Hematopoietic multipotent progenitor cell treated with erythropoietin and hydrocortisone succinate and interleukin-3 and kit ligand, for 17 days (in vitro differentiated cells): ENCODE measurements around the gene FBXW4.
"Not testable (repeated sequence)": the region's sequence is repeated elsewhere in the genome, so short reads cannot be mapped to it uniquely, and the experiment has no call there.

ENCODE experiments used
- DNase-seq: peaks from one replicate; pipeline ENCODE4 v3.0.0-alpha.2; 2015; ENCODE audit warnings: low spot score

The FBXW4 gene

DNA sequence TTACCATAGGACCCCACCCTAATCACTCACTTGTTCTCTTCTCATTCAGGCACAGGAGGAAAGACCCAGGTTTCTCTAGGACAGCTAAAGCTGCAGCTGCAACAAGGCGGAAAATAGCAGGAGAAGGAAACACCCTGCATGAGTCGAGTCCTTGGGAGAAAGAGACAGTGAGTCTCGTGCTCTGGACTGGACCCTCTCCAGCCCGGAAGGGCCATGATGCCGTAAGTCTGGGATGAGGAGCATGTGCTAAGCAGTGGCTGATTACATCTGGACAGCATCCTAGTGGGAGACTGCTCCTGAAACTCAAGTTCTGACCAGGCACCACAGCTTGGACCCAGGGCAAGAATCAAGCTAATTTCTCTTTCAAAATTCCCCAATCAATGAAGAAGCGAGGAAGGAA lies 39.4 kb downstream of the FBXW4 start:
- no peak for DNase-seq

GRCh38 chr10:101653536-101653935 lies 41.4 kb downstream of the FBXW4 start:
- DNase-seq = no peak

DNA sequence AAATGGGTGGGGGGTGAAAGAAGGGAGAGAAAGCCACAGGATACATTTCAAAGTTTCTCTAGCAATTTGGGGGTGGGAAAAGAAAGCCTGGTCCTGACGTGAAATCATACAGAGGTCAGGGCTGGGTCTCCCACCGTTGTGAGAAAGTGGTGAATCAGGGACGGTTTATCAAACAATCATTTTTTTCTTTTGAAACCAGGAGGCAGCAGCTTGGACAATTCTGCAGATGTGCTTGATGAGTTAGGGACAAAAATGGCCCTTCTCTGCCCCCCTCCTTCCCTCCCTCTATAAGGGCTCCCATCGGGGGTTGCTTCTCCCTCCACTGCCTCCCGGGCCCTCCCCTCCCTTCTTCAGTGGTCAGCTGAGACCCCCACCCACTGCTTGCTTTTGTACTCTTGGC lies 43.6 kb downstream of the FBXW4 start:
- no peak for DNase-seq

DNA sequence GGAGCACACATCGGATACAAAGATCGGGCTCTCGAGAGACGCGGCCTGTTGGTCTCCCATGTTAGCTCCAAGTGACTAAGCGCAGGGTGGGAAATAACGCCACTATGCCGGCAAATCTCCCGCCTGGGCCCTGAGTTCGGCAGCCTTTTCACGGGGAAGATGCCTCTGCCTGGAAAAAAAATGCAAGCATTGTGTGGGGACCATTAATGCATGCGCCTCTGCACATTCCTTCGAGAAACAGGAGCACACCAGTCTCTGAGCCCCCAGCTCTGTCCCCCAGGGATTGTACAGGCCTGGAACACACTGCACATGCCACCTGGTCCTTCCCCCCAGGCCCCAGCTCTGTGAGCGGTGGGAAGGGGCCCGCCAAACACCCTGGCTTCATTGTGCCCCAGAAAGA lies 44.1 kb downstream of the FBXW4 start:
- no peak for DNase-seq

- DNase-seq = peak; percentile 41
Measured at GRCh38 chr10:101649525-101650085, 45.4 kb downstream of the FBXW4 start.

DNA sequence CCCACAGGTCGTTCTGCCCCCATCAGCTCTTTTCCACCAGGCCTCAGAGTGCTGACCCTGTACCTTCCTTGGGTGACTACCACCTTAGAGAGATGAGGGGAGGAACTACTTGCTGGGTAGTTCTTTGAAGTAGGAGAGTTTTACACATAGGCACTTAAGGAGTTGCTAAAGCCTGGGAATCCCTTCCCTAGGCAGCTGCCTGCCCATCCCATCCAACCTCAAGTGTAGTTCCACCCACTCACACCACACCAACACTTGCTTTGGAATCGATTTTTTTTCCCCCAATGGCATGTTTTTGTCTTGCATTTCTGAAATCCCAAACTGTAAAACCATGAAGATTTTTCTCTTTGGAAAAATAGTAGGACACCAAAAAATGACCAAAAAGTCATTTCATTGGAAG lies 47.7 kb downstream of the FBXW4 start:
- DNase-seq = no peak

DNA sequence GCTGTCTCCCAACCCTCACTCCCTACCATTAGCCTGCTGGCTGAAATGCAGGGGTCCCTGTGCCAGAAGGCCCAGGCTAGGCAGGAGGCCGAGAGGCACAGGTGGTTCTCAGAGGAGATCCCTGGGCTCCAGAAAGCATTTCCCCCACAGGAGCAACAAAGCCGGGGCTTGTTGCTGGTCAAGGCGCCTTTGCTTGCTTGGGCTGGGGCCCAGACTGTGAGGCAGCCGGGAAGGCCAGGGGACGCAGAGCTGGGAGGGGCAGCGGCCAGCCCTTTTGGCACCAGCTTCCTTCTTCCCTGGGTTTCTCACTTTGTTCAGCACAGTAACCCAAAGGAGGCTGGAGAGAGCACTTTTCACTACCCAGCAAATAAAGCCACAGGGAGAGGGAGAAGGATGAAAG lies 48.6 kb downstream of the FBXW4 start:
- no peak for DNase-seq

- no peak for DNase-seq
Measured at GRCh38 chr10:101645659-101646058, 49.3 kb downstream of the FBXW4 start.

DNA sequence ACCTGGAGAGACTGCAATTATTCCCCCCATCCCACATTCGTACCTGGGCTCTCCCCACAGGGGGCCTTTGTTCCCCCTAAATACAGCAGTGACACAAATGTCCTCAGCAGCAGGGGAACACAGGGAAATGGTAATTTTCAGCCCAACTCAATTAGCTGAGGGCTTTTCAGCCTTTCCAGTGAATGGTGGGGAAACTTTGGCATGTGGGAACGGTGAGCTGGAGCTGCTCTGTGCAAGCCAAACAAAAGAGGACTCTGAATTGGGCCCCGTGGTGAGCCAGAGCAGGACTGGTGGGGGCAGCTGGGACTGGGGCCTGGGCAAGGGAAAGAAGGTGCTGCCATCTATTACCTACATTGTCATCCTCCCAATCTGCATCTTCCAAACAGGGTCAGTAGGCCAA lies 51.0 kb downstream of the FBXW4 start:
- no peak for DNase-seq

DNA sequence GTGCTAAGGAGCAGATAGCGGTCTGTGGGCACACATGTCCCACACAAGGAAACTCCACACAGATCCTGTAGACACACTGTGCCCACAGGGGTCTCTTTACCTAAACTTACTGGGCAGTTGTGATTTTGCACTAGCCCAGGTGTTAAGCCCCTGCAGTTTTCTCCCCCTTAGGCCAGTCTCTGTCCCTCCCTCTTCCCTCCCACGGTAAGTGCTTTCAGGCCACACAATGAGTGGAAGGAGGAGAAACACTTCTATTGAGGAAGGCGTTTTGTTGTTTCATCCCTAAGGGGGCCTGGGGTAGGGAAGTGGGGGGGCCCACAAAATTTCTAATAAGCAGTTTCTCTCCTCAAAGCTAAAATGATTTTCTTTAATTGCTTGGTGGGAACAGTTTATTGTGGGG lies 51.4 kb downstream of the FBXW4 start:
- DNase-seq = no peak

DNA sequence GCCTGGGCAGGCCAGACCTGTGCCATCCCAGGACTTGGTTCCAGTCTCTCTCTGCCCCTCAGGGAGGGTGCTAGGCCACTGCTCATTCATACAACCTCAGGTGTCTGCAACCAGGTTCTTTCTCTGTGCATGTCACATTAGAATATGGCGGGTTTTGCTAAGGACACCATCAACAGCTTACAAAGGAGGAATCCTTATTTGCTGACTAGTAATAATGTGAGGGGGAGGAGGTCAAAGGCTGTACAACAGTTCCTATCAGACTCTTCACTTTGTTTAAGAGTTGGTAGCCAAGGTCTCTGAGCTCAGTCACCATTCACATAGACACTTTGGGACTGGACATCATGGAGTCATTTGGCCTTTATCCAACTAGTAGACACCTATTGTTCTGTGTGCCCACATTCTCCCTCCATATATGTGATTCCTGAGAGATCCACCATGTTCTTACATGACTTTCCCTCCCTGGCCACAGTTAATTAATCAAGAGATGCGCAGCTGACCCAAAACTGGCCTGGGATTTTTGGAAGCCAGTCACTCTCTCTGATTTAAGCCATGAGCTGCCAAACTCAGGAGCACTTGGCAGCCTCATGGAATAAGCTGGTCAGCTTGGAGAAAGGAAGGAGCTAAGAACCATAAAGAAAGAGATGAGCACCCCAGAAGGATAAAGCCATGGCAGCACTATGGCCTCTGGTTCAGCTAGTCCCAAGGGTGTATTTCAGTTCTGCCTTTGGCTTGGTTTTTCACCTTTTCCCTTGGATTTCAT lies 55.6 kb downstream of the FBXW4 start:
- no peak for DNase-seq

GRCh38 chr10:101633510-101633909 lies 61.5 kb downstream of the FBXW4 start:
- DNase-seq = not testable (repeated sequence)

GRCh38 chr10:101631821-101632475 lies 63.0 kb downstream of the FBXW4 start:
- no peak for DNase-seq

DNA sequence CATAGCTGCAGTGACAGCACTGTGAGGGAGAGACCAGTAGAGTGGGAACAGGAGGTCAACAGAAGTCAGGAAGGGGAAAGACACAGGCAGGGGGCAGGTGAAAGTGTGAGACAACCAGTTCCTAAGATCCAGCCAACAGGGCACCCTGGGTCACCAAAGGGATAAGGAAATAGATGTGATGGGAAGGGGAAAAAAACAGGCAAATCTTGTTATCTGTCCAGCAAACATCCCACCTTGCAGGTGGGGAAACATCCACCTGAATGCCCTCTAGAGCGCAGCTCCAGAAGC lies 64.4 kb downstream of the FBXW4 start:
- no peak for DNase-seq

- no peak for DNase-seq
Measured at GRCh38 chr10:101629837-101630632, 64.9 kb downstream of the FBXW4 start.

GRCh38 chr10:101625821-101626412 lies 69.1 kb downstream of the FBXW4 start:
- DNase-seq = no peak

- no peak for DNase-seq
Measured at GRCh38 chr10:101624526-101625102, 70.4 kb downstream of the FBXW4 start.

DNA sequence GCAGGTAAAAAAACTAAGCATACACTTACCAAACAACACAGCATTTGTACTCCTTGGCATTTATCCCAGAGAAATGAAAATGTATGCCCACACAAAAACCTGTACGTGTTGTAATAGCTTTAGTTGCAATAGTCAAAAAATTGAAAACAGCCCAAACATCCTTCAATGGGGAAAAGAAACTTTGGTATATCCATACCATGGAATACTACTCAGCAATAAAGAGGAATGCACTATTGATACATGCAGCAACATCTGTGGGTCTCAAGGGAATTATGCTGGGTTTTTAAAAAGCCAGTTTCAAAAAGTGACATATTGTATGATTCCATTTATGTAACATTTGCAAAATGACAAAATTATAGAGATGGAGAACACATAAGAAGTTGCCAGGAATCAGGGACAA lies 71.4 kb downstream of the FBXW4 start:
- no peak for DNase-seq

DNA sequence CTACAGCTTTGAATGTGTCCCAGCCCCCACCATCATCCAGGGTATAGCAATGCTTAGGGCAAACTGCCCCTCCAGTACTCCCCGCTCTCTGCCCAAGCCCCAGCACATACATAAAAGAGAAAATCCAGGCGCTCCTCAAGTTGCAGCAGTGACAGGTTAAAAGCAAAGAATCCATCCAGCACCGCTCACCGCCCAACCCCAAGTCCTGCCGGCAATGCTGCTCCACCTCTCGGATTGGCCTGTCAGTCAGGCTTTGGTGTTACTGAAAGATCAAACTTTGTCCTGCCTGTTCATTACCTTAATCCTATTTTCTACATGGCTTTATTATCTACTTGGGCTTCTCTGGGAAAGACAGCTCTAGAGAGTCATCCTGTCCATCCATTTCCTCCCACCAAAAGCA lies 75.0 kb downstream of the FBXW4 start:
- DNase-seq = no peak

DNA sequence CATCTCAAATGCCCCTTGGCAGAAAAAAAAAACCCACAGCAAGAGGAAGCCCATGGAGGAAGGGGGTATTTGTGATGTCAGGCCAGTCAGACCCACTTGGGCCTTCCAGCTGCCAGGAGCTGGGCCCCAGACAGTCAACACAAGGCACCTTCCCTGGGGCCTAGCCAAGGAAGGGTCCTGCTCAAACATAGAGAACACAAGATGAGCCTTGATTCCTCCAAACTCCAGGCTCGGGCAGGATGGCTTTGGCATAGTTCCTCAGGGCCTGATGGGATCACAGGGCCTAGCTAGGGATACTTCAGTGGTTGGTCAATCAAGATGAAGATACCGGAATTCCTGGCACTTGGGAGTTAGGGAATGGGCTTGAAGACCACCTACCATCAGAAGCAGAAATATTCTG lies 76.1 kb downstream of the FBXW4 start:
- DNase-seq = no peak

DNA sequence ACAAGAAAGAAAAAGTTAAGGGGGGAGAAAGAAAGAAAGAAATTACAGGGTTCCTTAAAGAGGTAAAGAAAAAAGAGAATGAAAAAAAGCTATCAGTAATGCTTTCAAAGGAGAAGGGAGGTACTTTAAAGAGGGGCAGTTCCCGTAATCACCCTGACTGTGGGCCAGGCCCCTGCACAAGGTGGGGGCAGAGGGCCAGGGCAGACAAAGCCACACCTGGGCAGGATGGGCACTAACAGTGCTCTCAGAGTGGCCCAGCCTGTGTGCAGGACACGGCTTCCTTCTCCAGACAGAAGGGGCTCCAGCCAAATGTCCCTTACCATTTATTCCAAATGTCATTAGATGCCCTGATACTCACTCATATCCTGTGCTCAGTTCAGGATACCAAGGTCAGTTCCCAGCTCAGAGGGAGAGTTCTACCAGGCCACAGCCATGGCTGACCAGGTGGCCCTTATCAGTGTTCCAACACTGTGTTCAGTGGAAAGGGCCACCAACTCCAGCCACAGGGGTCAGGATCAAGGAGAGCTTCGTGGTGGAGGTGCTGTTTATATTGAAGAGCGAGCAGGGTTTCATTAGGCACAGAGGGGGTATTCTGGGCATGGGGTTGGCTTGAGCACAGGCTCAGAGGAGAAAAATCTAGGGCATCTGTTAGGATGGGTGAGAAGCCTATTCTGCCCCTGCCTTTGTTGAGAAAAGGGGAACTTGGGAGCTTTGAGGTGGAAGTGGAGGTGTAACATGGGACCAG lies 77.0 kb downstream of the FBXW4 start:
- DNase-seq = no peak
